CD4-positive, alpha-beta memory T cell (primary cell): Measurements from ENCODE around the gene TUB. TPM values are rescaled to one million over a fixed set of nuclear protein-coding genes. Genes with fewer than 3 reads are reported as not detected.

Source experiments
- CTCF ChIA-PET: fragments of 350-600 bp; sonication (Branson Sonifier 250); formaldehyde crosslinking; loops from one replicate; lab custom pipeline; 2021; ENCODE audit warnings: inconsistent platforms; ENCODE audit not compliant: partially characterized antibody; lab: Charles Lee
- POLR2A ChIA-PET: fragments of 350-600 bp; sonication (Branson Sonifier 250); formaldehyde crosslinking; loops from one replicate; lab custom pipeline; 2021; ENCODE audit not compliant: partially characterized antibody; lab: Charles Lee
- DNase-seq, 5 donors: peaks; one replicate each; pipeline versions ENCODE4 v3.0.0 to v3.0.0-alpha.2; 2020 to 2022; ENCODE audit warnings: mixed read lengths in 1 of 5
- H3K27ac ChIP-seq: one replicate; pipeline ENCODE4 v1.7.0; 2013; ENCODE audit warnings: low read depth, low read length
- H3K27me3 ChIP-seq: 2 replicates; pipeline ENCODE4 v1.7.0; 2013; ENCODE audit warnings: mild to moderate bottlenecking, low read length, moderate library complexity; ENCODE audit not compliant: insufficient read depth
- H3K36me3 ChIP-seq: 2 replicates; pipeline ENCODE4 v1.7.0; 2013; ENCODE audit warnings: mild to moderate bottlenecking, low read length, moderate library complexity; ENCODE audit not compliant: insufficient read depth
- H3K4me1 ChIP-seq: 2 replicates; pipeline ENCODE4 v1.7.0; 2013; ENCODE audit warnings: mild to moderate bottlenecking, low read length, moderate library complexity; ENCODE audit not compliant: insufficient read depth
- H3K4me3 ChIP-seq, 2 donors: one replicate each; pipeline ENCODE4 v1.7.0; 2013; ENCODE audit warnings: low read length in 2 of 2, mild to moderate bottlenecking in 1 of 2
- H3K9me3 ChIP-seq, 2 donors: one replicate each; pipeline ENCODE4 v1.7.0; 2013; ENCODE audit warnings: low read length in 2 of 2, control low read depth in 1 of 2; ENCODE audit not compliant: control insufficient read depth in 1 of 2
- H3K27ac Mint-ChIP-seq, 7 donors: one replicate each; pipeline ENCODE4 v1.8.0; 2020 to 2021; ENCODE audit warnings: mixed read lengths in 7 of 7, mild to moderate bottlenecking in 6 of 7, inconsistent platforms in 3 of 7, moderate library complexity in 3 of 7
- H3K27me3 Mint-ChIP-seq, 2 donors: one replicate each; pipeline ENCODE4 v1.8.0; 2020 to 2021; ENCODE audit warnings: mixed read lengths in 2 of 2
- H3K36me3 Mint-ChIP-seq, 2 donors: one replicate each; pipeline ENCODE4 v1.8.0; 2020 to 2021; ENCODE audit warnings: mixed read lengths in 2 of 2, inconsistent platforms in 1 of 2, mild to moderate bottlenecking in 1 of 2
- H3K4me1 Mint-ChIP-seq, 4 donors: one replicate each; pipeline ENCODE4 v1.8.0; 2020 to 2021; ENCODE audit warnings: mixed read lengths in 4 of 4, mild to moderate bottlenecking in 1 of 4
- H3K4me3 Mint-ChIP-seq, 8 donors: one replicate each; pipeline ENCODE4 v1.8.0; 2020 to 2021; ENCODE audit warnings: mixed read lengths in 8 of 8, mild to moderate bottlenecking in 7 of 8, moderate library complexity in 6 of 8, inconsistent platforms in 3 of 8
- H3K9me3 Mint-ChIP-seq, 8 donors: one replicate each; pipeline ENCODE4 v1.8.0; 2020 to 2021; ENCODE audit warnings: mixed read lengths in 8 of 8, mild to moderate bottlenecking in 5 of 8, inconsistent platforms in 3 of 8, moderate library complexity in 1 of 8
- intact Hi-C: fragments of 100-400 bp; cut with micrococcal nuclease; formaldehyde crosslinking; loops from one replicate; pipeline ENCODE4 v1.15.1; 2023
- polyA plus RNA-seq, 2 donors: library from polyadenylated mRNA; unstranded; fragments of 300-500 nt; fragmentation: Illumina TruSeq; gene quantifications; one replicate each; pipeline ENCODE4 v1.2.3, GENCODE V29; 2021
- total RNA-seq, 2 experiments: library from RNA; stranded (reverse); gene quantifications; one replicate each; pipeline ENCODE4 v1.2.3, GENCODE V29; 2021

TUB gene
- total and polyA plus RNA-seq, 4 experiments from 2014 or later: 0.15 to 0.36 (median 0.26) TPM; not detected in 1

- POLR2A ChIA-PET: no interaction called here
- H3K4me3 Mint-ChIP-seq: no peak overlapping the region
Measured at GRCh38 chr11:8108421-8108820, 27.4 kb downstream of the TUB start.

GRCh38 chr11:8109675-8110074, 28.7 kb downstream of the TUB start:
- intact Hi-C loops: no loop called here
- Mint-ChIP-seq H3K36me3 (peaks cover 7 to 15% of the 10 kb centered on the region in 2 donors), H3K9me3 (peaks cover 0 to 10% (median 5%) of the 10 kb centered on the region in 8 donors)

More at GRCh38 chr11:8108421-8108820, 27.4 kb downstream of the TUB start:
- no peaks in the 10 kb centered on the region for H3K4me1 ChIP-seq
- peaks cover 6 to 7% of the 10 kb centered on the region in 2 donors for H3K36me3 Mint-ChIP-seq
- no peak for DNase-seq
- H3K9me3 Mint-ChIP-seq: peaks cover 0 to 2% (median 0%) of the 10 kb centered on the region in 8 donors
- no peaks in the 10 kb centered on the region for H3K27me3 Mint-ChIP-seq
- no peaks in the 10 kb centered on the region for H3K9me3 ChIP-seq
- H3K36me3 ChIP-seq: peaks cover 5% of the 10 kb centered on the region
- H3K27ac ChIP-seq: no peak overlapping the region
- H3K27ac Mint-ChIP-seq: no peak overlapping the region
- no peaks in the 10 kb centered on the region for H3K27me3 ChIP-seq
- no peaks in the 10 kb centered on the region for H3K4me1 Mint-ChIP-seq
- intact Hi-C loops: no loop called here
- H3K4me3 ChIP-seq: no peak overlapping the region
- CTCF ChIA-PET: interaction anchor here (1.2 to 6.9 kb wide), 2 partner anchors 10 to 102 kb away, joined by 3 to 66 read pairs; no protein-coding TSS in a partner anchor

GRCh38 chr11:8110396-8110795, 29.4 kb downstream of the TUB start:
- Histone ChIP-seq H3K4me3 (no peak overlapping the region), H3K9me3 (no peaks in the 10 kb centered on the region), H3K36me3 (peaks cover 5% of the 10 kb centered on the region), H3K27ac (no peak overlapping the region), H3K27me3 (no peaks in the 10 kb centered on the region), H3K4me1 (no peaks in the 10 kb centered on the region)
- Mint-ChIP-seq H3K27me3 (no peaks in the 10 kb centered on the region), H3K4me3 (no peak overlapping the region), H3K9me3 (peaks cover 0 to 15% (median 9%) of the 10 kb centered on the region in 8 donors), H3K4me1 (no peaks in the 10 kb centered on the region), H3K36me3 (peaks cover 7 to 22% of the 10 kb centered on the region in 2 donors), H3K27ac (no peak overlapping the region)
- no peak for DNase-seq
- ChIA-PET POLR2A (no interaction called here), CTCF (interaction anchor here (1.2 to 6.9 kb wide), 2 partner anchors 12 to 77 kb away, joined by 3 to 66 read pairs; no protein-coding TSS in a partner anchor)
- intact Hi-C loops: no loop called here

More at GRCh38 chr11:8109675-8110074, 28.7 kb downstream of the TUB start:
- Histone ChIP-seq H3K27ac (no peak overlapping the region), H3K4me3 (no peak overlapping the region), H3K4me1 (no peaks in the 10 kb centered on the region), H3K36me3 (peaks cover 5% of the 10 kb centered on the region), H3K9me3 (no peaks in the 10 kb centered on the region), H3K27me3 (no peaks in the 10 kb centered on the region)
- ChIA-PET POLR2A (no interaction called here), CTCF (interaction anchor here (1.2 to 6.9 kb wide), 2 partner anchors 9 to 12 kb away, joined by 3 to 66 read pairs; no protein-coding TSS in a partner anchor)
- H3K27me3 Mint-ChIP-seq: no peaks in the 10 kb centered on the region
- H3K27ac Mint-ChIP-seq: no peak overlapping the region
- no peak overlapping the region for H3K4me3 Mint-ChIP-seq
- no peaks in the 10 kb centered on the region for H3K4me1 Mint-ChIP-seq
- no peak for DNase-seq

GRCh38 chr11:8111636-8112035, 30.6 kb downstream of the TUB start:
- intact Hi-C loops: no loop called here
- peaks cover 4 to 23% (median 14%) of the 10 kb centered on the region in 8 donors for H3K9me3 Mint-ChIP-seq
- H3K4me1 Mint-ChIP-seq: no peaks in the 10 kb centered on the region
- no peaks in the 10 kb centered on the region for H3K9me3 ChIP-seq
- no peaks in the 10 kb centered on the region for H3K27me3 ChIP-seq
- no peak overlapping the region for H3K4me3 ChIP-seq
- no peaks in the 10 kb centered on the region for H3K27me3 Mint-ChIP-seq
- H3K27ac Mint-ChIP-seq: no peak overlapping the region
- H3K4me3 Mint-ChIP-seq: no peak overlapping the region
- H3K4me1 ChIP-seq: no peaks in the 10 kb centered on the region
- DNase-seq: no peak
- H3K36me3 ChIP-seq: peaks cover 8% of the 10 kb centered on the region
- ChIA-PET POLR2A (no interaction called here), CTCF (interaction anchor here (1.2 to 6.9 kb wide), 3 partner anchors 9 to 78 kb away, joined by 3 to 66 read pairs (median 4); no protein-coding TSS in a partner anchor)
- no peak overlapping the region for H3K27ac ChIP-seq
- H3K36me3 Mint-ChIP-seq: peaks cover 9 to 34% of the 10 kb centered on the region in 2 donors

GRCh38 chr11:8122173-8122764, 41.3 kb downstream of the TUB start:
- Mint-ChIP-seq H3K9me3 (peaks cover 0 to 9% (median 4%) of the 10 kb centered on the region in 8 donors), H3K27me3 (no peaks in the 10 kb centered on the region), H3K4me3 (no peak overlapping the region), H3K4me1 (peaks cover 0 to 2% (median 0%) of the 10 kb centered on the region in 4 donors), H3K36me3 (peaks cover 11 to 16% of the 10 kb centered on the region in 2 donors), H3K27ac (no peak overlapping the region)
- ChIA-PET POLR2A (no interaction called here), CTCF (interaction anchor here (1.9 kb wide), 1 partner anchor 23 kb away, joined by 9 read pairs; no protein-coding TSS in a partner anchor)
- Histone ChIP-seq H3K4me1 (no peaks in the 10 kb centered on the region), H3K4me3 (no peak overlapping the region), H3K27me3 (no peaks in the 10 kb centered on the region), H3K27ac (no peak overlapping the region), H3K36me3 (no peaks in the 10 kb centered on the region), H3K9me3 (no peaks in the 10 kb centered on the region)
- no peak for DNase-seq
- intact Hi-C loops: no loop called here

GRCh38 chr11:8126649-8127289, 45.8 kb downstream of the TUB start:
- no peak overlapping the region for H3K27ac Mint-ChIP-seq
- H3K4me1 Mint-ChIP-seq: peaks cover 0 to 2% (median 0%) of the 10 kb centered on the region in 4 donors
- peaks cover 0 to 2% (median 0%) of the 10 kb centered on the region in 8 donors for H3K9me3 Mint-ChIP-seq
- no peak for DNase-seq
- CTCF ChIA-PET: interaction anchor here (0.8 kb wide), 1 partner anchor 27 kb away, joined by 4 read pairs; no protein-coding TSS in a partner anchor
- no peak overlapping the region for H3K4me3 ChIP-seq
- no peaks in the 10 kb centered on the region for H3K9me3 ChIP-seq
- POLR2A ChIA-PET: no interaction called here
- no peaks in the 10 kb centered on the region for H3K27me3 Mint-ChIP-seq
- intact Hi-C loops: no loop called here
- H3K36me3 ChIP-seq: no peaks in the 10 kb centered on the region
- no peak overlapping the region for H3K4me3 Mint-ChIP-seq
- H3K27me3 ChIP-seq: no peaks in the 10 kb centered on the region
- H3K27ac ChIP-seq: no peak overlapping the region
- no peaks in the 10 kb centered on the region for H3K4me1 ChIP-seq
- H3K36me3 Mint-ChIP-seq: peaks cover 5 to 6% of the 10 kb centered on the region in 2 donors

- no peak for DNase-seq
- ChIA-PET CTCF (interaction anchor here (1.1 kb wide), 1 partner anchor 121 kb away, joined by 3 read pairs; no protein-coding TSS in a partner anchor), POLR2A (no interaction called here)
- intact Hi-C loops: no loop called here
- Histone ChIP-seq H3K27ac (no peak overlapping the region), H3K4me3 (no peak overlapping the region), H3K9me3 (no peaks in the 10 kb centered on the region), H3K4me1 (no peaks in the 10 kb centered on the region), H3K27me3 (no peaks in the 10 kb centered on the region), H3K36me3 (no peaks in the 10 kb centered on the region)
- Mint-ChIP-seq H3K36me3 (peaks cover 2 to 5% of the 10 kb centered on the region in 2 donors), H3K4me1 (peaks cover 0 to 2% (median 0%) of the 10 kb centered on the region in 4 donors), H3K27me3 (peaks cover 0 to 1% of the 10 kb centered on the region in 2 donors), H3K4me3 (no peak overlapping the region), H3K27ac (no peak overlapping the region), H3K9me3 (peaks cover 0 to 1% (median 0%) of the 10 kb centered on the region in 8 donors)
Measured at GRCh38 chr11:8127447-8127846, 46.4 kb downstream of the TUB start.
